EL (cell line): Measurements from ENCODE around the gene SPEN.
A peak's percentile ranks its signal among the peaks of the same experiment; 100 is the strongest.
"Not testable (repeated sequence)": the region's sequence is repeated elsewhere in the genome, so short reads cannot be mapped to it uniquely, and the experiment has no call there.

Experiments used
- DNase-seq: peaks from one replicate; pipeline ENCODE4 v3.0.0-alpha.2; 2016

Gene SPEN

DNA sequence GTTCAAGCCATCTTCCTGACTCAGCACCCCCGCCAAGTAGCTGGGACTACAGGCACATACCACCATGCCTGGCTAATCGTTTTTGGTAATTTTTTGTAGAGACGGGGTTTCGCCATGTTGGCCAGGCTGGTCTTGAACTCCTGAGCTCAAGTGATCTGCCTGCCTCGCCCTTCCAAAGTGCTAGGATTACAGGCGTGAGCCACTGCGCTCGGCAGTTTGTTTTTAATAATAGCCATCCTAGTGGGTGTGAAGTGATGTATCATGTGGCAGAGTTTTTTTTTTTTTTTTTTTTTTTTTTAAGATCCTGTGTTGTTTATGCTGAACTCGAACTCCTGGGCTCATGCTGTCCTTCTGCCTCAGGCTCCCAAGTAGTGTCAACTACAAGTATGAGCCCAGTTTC lies 51.8 kb downstream of the SPEN start:
- no peak for DNase-seq

DNA sequence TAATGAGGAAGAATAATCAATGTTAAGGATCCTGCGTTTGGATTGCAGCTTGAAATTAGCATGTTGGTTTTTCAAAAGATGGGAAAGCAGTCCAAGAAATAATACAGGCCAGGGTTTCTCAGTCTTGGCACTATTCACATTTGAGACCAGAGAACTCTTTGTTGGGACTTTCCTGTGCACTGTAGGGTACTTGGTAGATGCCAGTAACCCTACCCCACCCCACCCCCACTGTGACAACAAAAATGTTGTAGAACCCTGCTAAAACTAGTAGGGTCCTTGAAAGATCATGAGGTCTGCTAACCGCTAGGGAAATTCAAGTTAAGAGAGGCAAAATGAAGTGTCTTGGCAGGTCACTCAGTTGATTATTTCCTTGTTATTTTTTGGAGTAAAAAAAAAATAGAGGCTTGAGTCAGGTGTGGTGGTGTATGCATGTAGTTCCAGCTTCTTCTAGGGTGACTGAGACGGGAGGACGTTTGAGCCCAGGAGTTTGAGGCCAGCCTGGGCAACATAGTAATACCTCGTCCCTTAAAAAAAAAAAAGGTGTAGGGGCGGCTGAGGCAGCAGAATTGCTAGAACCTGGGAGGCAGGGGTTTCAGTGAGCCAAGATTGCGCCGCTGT lies 53.3 kb downstream of the SPEN start:
- DNase-seq = no peak

DNA sequence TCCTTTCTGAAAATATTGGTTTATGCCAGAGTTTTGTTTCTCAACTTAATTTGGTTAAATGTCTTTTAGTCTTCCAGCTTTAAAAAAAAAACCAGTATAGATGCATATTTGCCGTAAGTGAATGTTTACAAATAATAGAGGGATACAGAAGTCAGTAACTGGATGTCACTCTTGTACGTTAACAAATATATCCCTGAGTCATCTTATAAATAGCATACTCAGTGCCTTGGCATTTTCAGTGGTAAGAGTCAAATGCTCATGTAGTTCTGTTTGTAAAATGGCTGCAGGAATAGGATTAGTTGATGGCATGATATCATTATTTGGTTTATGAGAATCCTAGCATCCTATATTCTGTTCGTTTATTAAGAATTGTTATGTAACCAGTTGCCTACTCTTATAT lies 55.4 kb downstream of the SPEN start:
- DNase-seq = peak; percentile 87

DNA sequence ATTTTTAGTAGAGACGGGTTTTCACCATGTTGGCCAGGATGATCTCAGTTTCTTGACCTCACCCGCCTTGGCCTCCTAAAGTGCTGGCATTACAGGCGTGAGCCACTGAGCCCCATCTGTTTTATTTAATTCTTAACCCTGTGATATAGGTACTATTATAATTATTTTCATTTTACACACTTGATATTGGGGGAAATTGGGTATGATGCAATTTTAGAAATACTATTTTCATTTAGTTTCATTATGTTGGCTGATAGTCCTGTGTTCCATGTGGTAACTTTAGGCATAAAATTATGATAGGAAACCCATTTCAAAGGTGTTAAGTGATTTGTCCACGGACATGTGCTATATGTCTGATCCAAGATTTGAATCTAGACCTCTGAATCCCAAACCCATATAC lies 61.1 kb downstream of the SPEN start:
- DNase-seq = no peak

DNA sequence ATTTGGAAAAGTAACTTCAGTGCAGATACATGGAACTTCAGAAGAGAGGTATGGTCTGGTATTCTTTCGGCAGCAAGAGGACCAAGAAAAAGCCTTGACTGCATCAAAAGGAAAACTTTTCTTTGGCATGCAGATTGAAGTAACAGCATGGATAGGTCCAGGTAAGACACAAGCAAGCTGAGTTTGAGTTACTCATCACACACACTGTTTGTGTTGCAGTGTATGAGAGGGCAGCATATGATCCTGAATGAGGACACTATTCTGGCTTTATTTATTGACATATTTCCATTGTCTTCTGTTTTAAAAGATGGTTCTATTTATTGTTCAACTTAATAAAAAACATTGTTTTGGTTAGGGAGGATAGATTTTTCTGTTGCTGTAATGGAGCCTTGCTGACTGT lies 63.6 kb downstream of the SPEN start:
- no peak for DNase-seq

DNA sequence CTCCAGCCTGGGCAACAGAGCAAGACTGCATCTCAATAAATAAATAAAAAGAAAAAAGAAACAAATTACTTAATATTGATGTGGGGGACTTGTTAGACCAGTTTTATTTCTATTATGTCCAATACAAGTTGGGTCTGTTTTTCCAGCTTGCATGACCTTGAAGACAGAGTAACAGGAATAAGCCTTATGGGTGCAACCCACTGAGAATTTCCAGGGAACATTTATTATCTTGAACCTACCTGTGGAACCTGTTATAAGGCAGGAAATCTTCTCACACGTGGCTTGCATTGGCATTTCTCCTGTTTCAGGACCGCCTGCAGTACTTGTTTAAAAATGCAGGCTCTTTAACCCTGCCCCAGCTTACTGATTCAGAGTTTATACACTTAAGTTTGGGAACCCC lies 64.4 kb downstream of the SPEN start:
- DNase-seq = no peak

DNA sequence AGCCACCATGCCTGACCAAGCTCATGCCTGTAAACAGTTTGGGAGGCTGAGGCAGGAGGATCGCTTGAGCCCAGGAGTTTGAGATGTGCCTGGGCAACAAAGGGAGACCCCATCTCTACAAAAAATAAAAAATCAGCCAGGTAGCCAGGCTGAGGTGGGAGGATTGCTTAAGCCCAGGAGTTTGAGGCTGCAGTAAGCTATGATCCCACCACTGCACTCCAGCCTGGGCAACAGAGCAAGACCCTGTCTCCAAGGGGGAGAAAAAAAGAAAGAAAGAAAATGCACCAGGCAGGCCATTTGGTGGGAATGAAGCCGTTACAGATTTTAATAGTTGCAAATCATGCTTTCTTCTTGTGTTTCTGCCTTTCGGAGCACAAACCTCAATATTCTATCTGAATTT lies 66.1 kb downstream of the SPEN start:
- not testable (repeated sequence) for DNase-seq

DNA sequence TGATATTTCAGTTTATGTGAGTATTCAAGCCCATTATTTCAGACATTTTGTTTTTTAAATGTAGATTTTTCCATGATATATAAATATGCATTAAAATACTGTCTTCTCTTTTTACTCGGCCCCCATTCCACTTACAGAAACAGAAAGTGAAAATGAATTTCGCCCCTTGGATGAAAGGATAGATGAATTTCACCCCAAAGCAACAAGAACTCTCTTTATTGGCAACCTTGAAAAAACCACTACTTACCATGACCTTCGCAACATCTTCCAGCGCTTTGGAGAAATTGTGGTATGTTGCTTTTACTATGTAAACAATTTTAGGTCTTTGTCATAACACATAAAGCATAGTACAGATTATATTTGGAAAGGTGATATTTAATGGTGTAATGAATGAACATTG lies 68.5 kb downstream of the SPEN start:
- peak; percentile 26 for DNase-seq

DNA sequence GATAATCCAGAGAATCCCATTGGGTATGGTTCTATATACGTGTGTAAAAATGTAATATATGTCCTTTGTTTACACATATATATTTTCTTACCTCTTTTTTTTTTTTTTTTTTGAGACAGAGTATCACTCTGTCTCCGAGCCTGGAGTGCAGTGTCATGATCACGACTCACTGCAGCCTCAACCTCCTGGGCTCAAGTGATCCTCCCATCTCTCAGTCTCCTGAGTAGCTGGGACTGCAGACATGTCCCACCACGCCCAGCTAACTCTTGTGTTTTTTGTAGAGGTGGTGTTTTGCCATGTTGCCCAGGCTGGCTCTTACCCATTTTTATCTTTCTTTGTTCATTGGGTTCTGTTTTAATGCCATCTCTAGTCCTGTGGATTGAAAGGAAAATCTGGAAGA lies 68.9 kb downstream of the SPEN start:
- peak; percentile 56 for DNase-seq

DNA sequence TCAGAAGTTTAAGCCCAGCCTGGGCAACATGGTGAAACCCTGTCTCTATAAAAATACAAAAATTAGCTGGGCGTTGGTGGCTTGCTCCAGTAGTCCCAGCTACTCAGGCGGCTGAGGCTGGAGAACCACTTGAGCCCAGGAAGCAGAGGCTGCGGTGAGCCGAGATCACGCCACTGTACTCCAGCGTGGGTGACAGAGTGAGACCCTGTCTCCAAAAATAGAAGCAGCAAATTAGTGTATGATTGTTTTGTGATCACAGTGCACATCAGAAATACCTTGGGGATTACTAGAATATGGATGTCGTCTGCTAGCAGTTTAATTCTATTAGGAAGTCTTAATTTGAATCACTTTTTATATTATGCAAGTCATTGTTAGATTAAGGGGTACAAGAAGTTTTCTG lies 69.4 kb downstream of the SPEN start:
- DNase-seq = no peak

DNA sequence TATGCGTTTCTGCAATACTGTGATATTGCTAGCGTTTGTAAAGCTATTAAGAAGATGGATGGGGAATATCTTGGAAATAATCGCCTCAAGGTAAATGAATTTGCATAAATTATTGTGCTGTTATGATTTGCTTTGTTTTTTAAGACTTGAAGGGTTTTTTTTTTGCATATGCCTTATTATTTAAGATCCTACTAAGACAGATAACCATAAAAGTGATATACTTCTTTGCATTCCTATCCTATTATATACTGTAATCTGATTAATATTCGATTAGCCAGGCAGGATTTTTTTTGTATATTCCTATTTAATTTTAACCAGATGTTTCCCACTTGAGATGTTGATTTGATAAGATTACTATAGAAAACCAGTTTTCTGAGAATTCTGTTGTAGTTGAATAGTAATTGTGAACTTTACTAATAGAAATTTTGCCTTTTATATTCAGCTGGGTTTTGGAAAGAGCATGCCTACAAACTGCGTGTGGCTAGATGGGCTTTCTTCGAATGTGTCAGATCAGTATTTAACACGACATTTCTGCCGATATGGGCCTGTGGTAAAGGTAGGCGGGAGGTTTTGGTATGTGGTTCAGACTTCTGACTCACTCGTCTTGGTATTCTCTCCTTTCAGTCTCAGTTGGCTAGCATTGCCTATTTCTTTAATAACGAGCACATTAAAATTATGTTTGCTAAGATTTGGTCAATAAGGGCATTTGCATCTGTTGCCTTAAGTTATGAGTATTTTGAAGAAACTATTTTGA lies 71.6 kb downstream of the SPEN start:
- peak; percentile 89 for DNase-seq

DNA sequence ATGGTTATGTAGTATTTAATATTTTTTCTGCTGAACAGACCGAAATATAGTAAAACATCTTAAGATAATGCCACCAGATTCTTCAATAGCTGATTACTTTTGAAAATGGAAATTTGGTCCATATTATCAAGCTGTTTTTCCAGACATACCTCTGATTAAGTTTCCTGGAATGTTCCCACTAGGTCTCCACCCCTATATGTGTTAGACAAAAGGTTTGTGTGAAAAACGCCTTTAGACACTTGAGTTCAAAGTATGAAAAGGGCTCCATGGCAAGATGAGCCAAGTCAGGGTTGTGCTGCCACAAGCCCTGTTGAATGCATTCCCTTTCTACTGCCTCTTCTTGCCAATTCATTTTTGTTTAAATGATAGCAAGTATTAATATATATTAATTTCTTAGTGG lies 75.7 kb downstream of the SPEN start:
- DNase-seq = peak; percentile 73

DNA sequence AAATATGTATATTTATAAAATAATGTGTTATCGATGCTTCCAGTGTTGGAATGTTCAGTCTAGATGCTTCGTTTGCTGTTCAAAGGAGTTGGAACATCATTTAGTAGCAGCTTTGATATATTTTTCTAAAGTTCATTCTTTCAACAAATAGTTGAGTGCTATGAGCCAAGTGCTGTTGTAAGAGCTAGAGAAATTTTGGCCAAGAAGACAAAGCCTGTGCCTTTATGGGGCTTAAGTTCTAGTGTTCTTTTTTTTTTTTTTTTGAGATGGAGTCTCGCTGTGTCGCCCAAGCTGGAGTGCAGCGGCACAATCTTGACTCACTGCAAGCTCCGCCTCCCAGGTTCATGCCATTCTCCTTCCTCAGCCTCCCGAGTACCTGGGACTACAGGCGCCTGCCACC lies 78.9 kb downstream of the SPEN start:
- DNase-seq = not testable (repeated sequence)

DNA sequence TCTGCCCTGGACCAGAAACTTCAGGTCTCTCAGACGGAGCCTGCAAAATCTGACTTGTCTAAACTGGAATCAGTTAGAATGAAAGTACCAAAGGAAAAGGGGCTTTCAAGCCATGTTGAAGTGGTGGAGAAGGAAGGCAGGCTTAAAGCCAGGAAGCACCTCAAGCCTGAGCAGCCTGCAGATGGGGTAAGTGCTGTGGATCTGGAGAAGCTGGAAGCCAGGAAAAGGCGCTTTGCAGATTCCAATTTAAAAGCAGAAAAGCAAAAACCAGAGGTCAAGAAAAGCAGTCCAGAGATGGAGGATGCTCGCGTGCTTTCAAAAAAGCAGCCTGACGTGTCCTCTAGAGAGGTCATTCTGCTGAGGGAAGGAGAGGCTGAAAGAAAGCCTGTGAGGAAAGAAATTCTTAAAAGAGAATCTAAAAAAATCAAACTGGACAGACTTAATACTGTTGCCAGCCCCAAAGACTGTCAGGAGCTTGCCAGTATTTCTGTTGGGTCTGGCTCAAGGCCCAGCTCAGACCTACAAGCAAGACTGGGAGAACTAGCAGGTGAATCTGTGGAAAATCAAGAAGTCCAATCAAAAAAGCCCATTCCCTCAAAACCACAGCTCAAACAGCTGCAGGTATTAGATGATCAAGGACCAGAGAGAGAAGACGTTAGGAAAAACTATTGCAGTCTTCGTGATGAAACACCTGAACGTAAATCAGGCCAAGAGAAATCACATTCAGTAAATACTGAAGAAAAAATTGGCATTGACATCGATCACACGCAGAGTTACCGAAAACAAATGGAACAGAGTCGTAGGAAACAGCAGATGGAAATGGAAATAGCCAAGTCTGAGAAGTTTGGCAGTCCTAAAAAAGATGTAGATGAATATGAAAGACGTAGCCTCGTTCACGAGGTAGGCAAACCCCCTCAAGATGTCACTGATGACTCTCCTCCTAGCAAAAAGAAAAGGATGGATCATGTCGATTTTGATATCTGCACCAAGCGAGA lies 81.8 kb downstream of the SPEN start:
- no peak for DNase-seq

DNA sequence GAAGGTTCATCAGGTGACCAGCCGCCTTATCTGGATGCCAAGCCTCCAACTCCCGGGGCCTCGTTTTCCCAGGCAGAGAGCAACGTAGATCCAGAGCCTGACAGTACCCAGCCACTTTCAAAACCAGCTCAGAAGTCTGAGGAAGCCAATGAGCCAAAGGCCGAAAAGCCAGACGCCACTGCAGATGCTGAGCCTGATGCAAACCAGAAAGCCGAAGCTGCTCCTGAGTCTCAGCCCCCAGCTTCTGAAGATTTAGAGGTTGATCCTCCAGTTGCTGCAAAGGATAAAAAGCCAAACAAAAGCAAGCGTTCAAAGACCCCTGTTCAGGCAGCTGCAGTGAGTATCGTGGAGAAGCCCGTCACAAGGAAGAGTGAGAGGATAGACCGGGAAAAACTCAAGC lies 83.9 kb downstream of the SPEN start:
- DNase-seq = no peak

DNA sequence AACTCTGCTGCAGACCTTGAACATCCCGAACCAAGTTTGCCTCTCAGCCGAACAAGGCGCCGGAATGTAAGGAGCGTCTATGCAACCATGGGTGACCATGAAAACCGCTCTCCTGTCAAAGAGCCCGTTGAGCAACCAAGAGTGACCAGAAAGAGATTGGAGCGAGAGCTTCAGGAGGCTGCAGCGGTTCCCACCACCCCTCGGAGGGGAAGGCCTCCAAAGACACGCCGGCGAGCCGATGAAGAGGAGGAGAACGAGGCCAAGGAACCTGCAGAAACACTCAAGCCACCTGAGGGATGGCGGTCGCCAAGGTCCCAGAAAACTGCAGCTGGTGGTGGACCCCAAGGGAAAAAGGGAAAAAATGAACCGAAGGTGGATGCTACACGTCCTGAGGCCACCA lies 84.4 kb downstream of the SPEN start:
- DNase-seq = no peak

DNA sequence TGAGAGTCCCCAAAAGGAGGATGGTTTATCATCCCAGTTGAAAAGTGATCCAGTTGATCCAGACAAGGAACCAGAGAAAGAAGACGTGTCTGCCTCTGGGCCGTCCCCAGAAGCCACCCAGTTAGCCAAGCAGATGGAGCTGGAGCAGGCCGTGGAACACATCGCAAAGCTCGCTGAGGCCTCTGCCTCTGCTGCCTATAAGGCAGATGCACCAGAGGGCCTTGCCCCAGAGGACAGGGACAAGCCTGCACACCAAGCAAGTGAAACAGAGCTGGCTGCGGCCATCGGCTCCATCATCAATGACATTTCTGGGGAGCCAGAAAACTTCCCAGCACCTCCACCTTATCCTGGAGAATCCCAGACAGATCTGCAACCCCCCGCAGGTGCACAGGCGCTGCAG lies 85.1 kb downstream of the SPEN start:
- DNase-seq = no peak

DNA sequence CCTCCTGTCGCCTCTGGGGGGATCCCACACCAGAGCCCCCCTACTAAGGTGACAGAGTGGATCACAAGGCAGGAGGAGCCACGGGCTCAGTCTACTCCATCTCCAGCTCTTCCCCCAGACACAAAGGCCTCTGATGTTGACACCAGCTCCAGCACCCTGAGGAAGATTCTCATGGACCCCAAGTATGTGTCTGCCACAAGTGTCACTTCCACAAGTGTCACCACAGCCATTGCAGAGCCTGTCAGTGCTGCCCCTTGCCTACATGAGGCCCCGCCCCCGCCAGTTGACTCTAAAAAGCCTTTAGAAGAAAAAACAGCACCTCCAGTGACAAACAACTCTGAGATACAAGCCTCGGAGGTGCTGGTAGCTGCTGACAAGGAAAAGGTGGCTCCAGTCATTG lies 86.2 kb downstream of the SPEN start:
- DNase-seq = no peak

DNA sequence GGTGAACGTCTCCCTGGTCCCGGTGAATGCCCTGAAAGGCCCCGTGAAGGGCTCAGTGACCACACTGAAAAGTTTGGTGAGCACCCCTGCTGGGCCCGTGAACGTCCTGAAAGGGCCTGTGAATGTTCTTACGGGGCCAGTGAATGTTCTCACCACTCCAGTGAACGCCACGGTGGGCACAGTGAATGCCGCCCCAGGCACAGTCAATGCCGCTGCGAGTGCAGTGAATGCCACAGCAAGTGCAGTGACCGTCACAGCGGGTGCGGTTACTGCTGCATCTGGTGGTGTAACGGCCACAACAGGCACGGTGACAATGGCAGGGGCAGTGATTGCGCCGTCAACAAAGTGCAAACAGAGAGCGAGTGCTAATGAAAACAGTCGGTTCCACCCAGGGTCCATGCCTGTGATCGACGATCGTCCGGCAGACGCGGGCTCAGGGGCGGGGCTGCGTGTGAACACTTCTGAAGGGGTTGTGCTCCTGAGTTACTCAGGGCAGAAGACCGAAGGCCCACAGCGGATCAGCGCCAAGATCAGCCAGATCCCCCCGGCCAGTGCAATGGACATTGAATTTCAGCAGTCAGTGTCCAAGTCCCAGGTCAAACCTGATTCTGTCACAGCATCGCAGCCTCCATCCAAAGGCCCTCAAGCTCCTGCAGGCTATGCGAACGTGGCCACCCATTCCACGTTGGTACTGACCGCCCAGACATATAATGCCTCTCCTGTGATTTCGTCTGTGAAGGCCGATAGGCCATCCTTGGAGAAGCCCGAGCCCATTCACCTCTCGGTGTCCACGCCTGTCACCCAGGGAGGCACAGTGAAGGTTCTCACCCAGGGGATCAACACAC lies 86.9 kb downstream of the SPEN start:
- no peak for DNase-seq

DNA sequence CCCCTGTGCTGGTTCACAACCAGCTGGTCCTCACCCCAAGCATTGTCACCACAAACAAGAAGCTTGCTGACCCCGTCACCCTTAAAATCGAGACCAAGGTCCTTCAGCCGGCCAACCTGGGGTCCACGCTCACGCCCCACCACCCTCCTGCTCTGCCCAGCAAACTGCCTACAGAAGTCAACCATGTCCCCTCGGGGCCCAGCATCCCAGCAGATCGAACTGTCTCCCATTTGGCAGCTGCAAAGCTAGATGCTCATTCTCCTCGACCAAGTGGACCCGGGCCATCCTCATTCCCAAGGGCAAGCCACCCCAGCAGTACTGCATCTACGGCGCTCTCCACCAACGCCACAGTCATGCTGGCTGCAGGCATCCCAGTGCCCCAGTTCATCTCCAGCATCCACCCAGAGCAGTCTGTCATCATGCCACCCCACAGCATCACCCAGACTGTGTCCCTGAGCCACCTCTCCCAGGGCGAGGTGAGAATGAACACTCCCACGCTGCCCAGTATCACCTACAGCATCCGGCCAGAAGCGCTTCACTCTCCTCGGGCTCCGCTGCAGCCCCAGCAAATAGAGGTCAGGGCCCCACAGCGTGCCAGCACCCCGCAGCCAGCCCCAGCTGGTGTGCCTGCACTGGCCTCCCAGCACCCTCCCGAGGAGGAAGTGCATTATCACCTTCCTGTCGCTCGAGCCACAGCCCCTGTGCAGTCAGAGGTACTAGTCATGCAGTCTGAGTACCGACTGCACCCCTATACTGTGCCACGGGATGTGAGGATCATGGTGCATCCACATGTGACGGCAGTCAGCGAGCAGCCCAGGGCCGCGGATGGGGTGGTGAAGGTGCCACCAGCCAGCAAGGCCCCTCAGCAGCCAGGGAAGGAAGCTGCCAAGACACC lies 87.8 kb downstream of the SPEN start:
- no peak for DNase-seq

DNA sequence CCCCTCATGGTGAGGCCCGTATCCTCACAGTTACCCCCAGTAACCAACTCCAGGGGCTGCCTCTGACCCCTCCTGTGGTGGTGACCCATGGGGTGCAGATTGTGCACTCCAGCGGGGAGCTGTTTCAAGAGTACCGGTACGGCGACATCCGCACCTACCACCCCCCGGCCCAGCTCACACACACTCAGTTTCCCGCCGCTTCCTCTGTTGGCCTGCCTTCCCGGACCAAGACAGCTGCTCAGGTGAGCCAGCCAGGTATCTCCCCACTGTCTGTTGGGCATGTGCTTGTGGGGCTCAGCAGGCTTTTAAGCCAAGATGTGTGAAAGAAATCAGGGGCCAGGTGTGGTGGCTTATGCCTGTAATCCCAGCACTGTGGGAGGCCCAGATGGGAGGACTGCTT lies 88.5 kb downstream of the SPEN start:
- no peak for DNase-seq

DNA sequence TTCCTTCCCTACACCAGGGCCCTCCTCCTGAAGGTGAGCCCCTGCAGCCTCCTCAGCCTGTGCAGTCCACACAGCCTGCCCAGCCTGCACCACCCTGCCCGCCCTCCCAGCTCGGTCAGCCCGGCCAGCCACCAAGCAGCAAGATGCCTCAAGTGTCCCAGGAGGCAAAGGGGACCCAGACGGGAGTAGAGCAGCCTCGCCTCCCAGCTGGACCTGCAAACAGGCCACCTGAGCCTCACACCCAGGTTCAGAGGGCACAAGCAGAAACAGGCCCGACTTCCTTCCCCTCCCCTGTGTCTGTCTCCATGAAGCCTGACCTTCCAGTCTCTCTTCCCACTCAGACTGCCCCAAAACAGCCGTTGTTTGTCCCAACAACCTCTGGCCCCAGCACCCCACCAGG lies 89.6 kb downstream of the SPEN start:
- DNase-seq = no peak
